GM18951 (cell line): ENCODE results near the gene GASK1B.
A peak's percentile ranks its signal among the peaks of the same experiment; 100 is the strongest.

Experiments
- POLR2A ChIP-seq: IDR thresholded peaks from 4 replicates; pipeline ENCODE4 v1.6.1; 2011; ENCODE audit warnings: mild to moderate bottlenecking; ENCODE audit not compliant: insufficient read length, insufficient read depth; ENCODE audit errors: extremely low read depth
- in situ Hi-C: fragments of 300-500 bp; cut with MboI; formaldehyde crosslinking; loops from one replicate; pipeline ENCODE4 v1.12.0; 2022; ENCODE audit warnings: low sequenced_read_pairs, mixed read lengths, inconsistent platforms; ENCODE audit not compliant: unreplicated experiment

Gene GASK1B

DNA sequence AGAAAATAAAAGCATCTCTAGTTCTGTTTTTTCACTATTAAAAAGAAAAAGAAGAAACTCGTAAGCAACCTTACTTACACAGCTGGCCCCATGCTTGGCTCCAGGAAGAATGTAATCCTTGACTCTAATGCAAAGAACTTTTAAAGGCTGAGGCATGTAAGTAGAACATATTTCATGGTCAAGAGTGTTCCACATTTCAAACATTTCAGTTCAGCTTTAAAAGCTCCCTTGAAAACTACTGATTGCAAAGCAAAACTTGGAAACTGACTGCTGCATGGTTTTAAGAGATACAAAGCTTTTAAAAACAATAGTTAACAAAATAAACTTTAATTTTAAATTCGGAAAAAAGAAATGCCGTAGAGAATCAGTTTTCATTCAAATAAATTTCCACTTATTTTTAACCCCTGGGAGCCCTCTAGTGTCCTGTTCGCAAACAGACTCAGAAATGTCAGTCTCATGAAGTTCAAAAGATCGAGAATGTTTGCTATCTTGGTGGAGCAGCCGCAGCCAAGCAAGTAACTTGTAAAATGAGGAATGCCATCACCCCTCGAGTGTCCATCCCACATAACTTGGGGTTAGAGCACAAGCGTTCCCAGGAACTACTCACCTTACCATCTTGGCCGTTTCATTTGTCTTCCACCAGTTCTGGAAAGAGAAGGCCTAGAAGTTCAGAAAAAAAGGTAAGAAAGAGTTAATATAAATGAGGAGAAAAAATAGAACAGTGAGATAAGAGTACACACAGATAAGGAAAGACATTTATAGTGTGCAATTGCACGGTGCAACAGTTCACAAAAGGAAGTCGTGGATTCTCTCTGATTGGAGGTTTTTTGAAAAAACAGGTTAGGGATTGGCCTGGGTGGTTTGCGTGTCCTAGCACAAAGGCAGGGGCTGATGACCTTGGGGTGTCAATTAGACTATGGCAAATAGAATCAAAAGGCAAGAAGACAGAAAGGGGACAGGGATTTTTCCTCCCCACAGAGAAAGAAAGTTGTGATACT lies at the start of gene GASK1B:
TSS of gene GASK1B (minus strand) at position 765 of the 998 bp plus-strand sequence. CDS start 1,650 bp downstream, outside the sequence.
- no peak for TF ChIP-seq POLR2A

DNA sequence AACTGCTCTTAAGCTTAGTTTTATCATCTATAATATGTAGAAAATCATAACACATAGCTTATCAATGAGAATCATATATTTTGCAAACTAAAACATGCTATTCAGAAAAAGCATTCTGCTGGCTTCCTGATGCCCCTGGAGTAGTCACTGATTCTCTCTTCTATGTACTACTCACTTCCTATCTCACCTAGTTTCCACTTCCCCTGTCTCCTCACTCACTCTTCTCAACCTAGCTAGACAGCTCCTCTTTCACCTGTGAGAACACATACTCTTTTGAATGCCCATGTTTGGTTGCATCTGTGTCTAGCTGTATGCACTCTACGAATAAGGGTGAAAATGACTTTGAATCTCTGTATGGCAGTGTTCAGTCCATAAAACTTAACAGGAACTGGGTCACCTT lies 46.8 kb upstream of the GASK1B start:
- in situ Hi-C loops: no loop called here

More for the DNA sequence above, at the start of gene GASK1B:
- in situ Hi-C loops: no loop called here

DNA sequence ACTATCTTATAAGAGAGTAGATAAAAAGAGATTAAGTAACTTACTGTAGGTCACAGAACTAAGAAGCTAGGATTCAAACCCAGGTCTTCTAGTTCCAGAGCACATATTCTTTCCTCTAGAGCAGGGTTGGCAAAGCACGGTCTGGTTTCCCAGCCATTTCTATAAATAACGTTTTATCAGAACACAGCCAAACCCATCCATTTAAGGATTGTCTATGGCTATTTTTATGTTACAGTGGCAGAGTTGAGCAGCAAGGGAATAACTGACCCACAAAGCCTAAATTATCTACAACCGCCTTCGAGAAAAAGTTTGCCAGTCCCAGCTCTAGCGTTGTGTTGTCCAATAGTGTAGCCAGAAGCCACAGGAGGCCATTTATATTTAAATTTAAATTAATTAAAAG lies 44.9 kb upstream of the GASK1B start:
- in situ Hi-C loops: no loop called here
- no peak for TF ChIP-seq POLR2A

More for the DNA sequence above, 46.8 kb upstream of the GASK1B start:
- TF ChIP-seq POLR2A: no peak

DNA sequence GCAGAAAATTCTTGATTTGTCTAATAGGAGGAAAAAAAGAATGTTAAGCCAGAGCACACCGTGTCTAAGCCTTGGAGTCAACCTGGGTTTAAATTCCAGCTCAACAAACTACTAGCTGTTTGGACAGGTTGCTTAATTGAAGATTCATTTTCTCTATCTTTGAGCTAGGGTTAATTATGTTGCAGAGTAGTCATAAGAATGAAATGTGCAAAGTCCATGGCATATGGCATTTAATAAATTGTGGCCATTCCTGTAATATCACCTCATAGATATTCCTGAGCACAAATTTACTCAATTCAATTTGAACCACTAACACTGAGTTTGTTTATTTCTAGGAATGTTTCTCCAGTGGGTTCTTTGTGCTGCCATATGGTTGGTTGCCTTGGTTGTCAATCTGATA lies 42.0 kb upstream of the GASK1B start:
- in situ Hi-C loops: no loop called here
- no peak for TF ChIP-seq POLR2A

DNA sequence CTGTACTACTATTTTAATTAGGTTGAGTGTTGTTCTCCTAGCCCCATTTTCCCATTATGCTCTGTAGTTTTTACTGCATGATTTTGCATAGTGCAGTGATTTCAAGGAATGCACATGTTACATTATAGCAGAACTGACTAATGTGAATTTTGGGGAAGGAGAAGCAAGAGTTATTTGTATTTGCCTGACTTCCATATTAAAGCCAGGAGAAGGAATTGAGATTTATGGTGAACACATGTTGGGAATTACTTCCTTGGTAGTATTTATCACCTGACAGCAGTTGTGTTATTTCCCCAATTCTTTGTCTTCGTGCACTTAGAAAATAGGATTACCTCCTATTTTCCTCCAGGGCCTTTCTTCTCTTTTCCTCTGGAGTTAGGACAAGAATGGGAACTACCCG lies 40.6 kb upstream of the GASK1B start:
- in situ Hi-C loops: no loop called here
- TF ChIP-seq POLR2A: no peak

DNA sequence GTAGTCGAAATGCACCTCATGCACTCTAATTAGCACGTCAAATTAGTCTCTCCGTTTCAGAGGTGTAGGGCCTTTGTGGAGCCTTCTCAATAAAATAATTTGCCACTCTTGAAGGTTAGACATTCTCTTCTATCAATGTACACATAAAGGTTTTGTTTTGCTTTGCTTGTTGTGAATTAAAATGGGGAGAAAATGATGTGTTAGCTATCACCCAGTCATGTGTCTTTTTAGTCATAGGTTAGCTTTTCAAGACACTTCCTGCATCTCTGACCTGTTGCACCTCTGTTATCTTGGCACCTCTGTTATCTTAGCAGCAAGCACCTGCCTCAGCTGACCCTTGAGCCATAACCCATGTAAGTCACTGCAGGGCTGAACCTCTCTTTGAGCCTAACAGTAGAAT lies 38.4 kb upstream of the GASK1B start:
- in situ Hi-C loops: no loop called here
- no peak for TF ChIP-seq POLR2A

DNA sequence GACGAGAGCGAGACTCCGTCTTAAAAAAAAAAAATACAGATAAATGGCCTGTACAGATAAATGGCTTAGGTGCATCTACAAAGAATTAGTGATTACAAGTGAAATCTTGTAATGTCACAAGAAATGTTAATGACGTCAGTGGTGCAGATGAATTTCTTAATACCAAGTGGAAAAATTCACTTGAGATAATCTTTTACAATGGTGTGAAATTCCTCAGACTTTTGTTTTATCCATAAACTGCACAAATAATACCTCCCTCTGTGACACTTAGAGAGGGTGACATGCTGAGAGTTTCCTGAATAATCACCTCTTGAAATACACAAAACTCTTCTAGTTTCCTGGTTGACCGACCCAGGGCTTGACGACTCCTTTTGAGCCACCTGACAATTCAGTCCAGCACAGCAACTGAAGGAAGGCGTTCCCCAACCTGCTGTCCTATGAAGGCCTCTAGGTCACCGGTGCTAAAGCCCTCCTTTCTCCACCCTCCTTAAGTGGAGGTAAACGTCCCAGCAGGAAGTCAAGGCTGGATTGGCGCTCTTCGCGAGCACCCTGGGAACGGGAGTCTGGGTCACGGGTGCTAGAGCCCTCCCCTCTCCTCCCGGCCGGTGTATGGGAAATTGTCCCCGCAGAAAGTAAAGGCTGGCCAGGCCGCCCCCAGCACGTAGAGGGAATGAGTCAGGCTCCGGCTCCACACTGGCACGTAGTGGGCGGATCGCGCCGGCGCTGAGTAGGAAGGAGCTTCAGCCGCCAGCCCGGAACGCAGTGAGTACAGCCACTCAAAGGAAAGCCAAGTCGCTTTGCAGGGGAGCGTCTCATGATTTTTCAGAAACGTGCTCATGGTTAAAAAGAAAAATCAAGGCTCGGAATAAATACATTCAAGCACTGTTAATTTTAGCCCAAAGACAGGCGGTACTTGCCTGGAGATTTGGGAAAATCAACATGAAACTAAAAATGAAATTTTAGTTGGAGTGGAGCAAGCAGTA lies 37.3 kb upstream of the GASK1B start, which contains the start of gene TMEM144:
TSS of gene TMEM144 (plus strand) at position 662 of the 983 bp plus-strand sequence. CDS start 2,182 bp downstream, outside the sequence.
- peak; percentile 36 for TF ChIP-seq POLR2A
- in situ Hi-C loops: no loop called here

DNA sequence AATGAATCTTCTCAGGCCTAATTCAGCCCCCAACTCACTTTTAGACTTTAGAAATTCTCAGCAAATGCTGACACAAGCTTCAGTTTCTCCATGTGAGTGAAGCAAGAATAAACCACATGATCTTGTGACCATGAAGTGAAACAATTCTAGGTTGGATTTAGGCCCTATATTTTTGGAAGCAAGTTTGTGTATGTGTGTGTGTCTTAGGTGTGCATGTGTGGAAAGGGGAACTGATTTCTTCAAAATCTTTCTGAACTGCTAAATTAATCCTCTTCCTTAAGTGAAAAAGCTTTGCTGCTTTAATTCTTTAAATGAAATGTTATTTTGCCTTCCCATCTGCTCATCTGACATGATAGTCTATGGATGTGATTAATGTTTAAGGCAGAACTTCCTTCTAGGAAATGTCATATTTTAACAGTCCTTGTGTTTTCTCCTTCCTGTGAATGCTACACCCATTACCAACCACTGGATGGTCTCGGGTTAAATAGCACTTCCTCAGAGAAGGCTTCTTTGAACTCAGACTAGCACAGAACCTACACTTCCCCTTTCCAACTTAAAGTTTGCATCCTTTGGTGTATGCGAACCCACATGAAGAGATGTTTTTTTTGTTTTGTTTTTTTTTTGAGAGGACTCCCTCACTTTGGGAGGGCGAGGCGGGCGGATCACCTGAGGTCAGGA lies 36.3 kb upstream of the GASK1B start:
- TF ChIP-seq POLR2A: no peak
- in situ Hi-C loops: no loop called here

DNA sequence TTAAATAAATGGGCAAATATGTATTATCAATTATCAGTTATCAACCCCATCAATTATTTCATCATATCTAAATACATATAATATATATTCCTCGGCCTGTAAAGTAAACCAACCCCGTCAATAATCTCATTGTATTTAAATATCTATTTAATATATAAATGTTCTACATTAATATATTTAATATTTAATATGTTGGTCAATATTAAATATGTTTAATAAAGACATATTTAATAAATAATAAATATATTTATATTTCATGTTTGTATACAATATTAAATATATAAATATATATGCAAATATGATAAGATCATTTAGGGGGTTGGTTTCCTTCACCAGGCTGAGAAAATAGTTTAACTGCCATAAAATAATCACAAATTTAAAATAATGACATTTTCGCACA lies 31.1 kb upstream of the GASK1B start:
- in situ Hi-C loops: no loop called here

DNA sequence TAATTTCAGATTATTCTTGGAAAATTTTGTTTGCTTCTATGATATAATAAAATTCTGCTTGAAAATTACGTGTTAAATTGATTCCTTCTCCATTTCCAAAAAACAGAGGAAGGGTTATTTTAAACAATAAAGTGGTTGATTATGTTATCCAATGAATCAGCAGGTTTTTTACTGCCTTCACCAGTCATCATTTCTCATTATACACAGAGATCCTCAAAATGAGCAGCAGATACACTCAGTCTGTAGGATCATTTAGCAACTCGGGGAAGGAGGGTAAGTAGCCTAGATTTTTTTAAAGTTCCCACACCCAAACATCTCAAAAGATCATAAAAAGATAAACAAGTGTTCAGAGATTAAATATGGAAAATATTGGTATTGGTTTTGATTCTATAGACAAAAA lies 30.6 kb upstream of the GASK1B start:
- in situ Hi-C loops: no loop called here
- TF ChIP-seq POLR2A: no peak

More for the DNA sequence above, 31.1 kb upstream of the GASK1B start:
- no peak for TF ChIP-seq POLR2A

DNA sequence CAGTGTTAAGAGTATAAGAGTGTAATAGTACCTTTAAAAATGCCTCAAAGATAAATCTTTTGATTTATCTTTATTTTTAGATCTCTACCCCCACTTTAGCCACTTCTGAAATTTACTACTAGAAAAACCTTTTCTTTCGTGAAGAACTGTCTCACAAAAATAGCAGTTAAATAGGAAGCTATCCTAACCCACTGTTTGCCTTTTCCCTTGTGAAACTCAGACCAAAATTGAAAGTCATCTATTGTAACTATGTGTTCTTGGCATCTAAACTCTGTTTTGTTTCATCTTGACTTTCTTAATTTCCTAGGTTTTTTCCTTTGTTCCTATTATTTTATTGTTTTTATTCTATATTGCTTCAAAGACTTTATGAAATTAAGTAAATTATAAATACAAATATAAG lies 29.7 kb upstream of the GASK1B start:
- TF ChIP-seq POLR2A: no peak
- in situ Hi-C loops: no loop called here

DNA sequence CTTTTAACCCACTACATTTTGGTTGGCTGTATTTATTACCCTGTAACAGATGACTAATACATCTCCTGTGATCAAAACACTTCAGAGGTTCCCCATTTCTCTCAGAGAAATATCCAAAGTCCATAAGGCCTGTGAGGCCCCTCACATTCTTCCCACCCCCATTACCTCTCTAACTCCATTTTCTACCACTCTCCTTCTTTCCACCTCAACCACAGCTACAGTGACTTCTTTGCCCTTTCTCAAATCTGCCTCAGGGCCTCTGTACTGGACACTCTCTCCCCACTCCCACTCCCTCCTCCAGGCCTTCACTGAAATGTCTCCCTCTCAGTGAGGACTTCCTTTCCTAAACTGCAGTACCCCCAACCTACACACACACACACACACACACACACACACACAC lies 29.1 kb upstream of the GASK1B start:
- in situ Hi-C loops: no loop called here
- TF ChIP-seq POLR2A: no peak
